Forelimb muscle (tissue), 1 donor: Measurements from ENCODE around the gene SKAP2. TPM values are rescaled to one million over a fixed set of nuclear protein-coding genes. Genes with fewer than 3 reads are reported as not detected.
A peak's percentile ranks its signal among the peaks of the same experiment; 100 is the strongest.

Experiments used
- DNase-seq: peaks from one replicate; pipeline ENCODE4 v3.0.0-alpha.2; 2013; ENCODE audit warnings: low read depth
- polyA plus RNA-seq: library from polyadenylated mRNA; unstranded; fragments of 120-200 nt; gene quantifications from one replicate; pipeline ENCODE4 v1.2.1, GENCODE V29; 2013; ENCODE audit not compliant: insufficient read length

SKAP2 gene
- 11.3 TPM for polyA plus RNA-seq

- peak; percentile 98 for DNase-seq
These were observed at the start of gene SKAP2 for GRCh38 chr7:26864309-26865093. SKAP2 (minus strand) TSS chr7:26864590; CDS start chr7:26864429, 161 bp downstream.

GRCh38 chr7:26912933-26913536, 48.6 kb upstream of the SKAP2 start:
- DNase-seq: no peak

DNA sequence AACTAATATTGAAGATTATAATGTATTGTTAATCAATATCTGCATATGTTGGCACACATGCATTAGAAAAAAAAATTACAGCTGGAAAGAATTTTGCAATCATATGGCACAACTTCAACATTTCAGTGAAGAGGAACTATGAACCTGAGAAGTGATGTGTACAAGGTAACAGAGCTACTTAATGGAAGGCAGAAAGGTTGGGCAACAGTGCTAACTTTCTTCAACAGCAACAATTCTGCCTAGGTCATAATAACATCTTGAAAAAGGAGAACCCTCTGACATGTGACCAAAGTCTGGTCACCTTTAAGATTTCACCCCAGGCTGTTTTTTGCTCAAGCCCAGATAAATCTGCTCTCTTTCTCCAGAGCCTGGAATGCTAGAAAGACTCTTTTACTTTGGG, 47.9 kb upstream of the SKAP2 start:
- no peak for DNase-seq

DNA sequence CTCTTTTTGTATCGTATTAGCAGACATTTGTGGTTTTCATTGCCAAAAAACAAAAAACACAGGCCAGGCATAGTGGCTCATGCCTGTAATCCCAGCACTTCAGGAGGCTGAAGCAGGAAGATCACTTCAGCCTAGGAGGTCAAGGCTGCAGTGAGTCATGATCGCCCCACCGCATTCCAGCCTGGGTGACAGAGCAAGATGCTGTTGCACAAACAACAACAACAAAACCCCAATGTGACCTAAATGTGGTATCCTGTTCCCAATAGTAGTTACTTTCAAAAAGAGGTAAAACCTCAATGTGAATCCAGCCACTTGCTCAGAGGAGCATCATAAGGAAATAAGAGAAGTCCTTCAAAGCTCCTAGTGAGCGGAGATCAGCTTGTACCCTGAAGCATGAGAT, 45.8 kb upstream of the SKAP2 start:
- no peak for DNase-seq

DNA sequence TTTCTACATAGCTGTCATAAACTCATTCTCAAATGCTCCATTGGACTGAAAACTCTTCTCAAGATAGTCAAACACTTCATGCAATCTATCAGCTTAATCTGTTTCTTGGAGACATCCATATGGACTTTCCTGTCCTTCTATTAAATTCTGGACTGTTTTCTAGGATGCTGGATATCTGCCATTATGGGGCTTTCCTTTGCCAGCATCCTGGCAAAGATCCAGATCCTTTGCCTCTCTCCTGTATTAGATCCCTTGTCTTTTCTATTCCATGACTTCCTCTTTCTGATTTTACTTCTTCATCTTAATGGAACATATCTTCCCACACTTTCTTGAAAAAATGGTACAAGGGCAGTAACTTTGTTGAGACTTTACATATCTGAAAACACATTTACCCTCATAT, 35.9 kb upstream of the SKAP2 start:
- DNase-seq: no peak

DNA sequence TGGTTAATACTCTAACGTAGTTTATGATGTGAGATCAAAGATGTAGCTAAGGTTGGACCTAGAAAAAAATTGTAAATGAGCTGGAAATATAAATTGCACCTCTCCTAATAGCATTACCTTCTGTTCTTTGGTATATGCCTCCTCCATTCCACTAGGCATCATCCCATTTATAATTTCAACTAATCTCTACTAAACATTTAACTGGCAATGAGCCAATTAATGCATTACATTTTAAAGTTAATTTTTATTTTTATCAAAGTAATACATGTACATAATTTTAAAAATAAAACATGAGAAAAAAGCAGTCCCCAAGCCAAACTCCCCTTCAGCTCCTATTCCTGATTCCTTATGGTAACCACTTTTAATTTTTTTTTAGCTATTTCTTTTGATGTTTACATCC, 35.1 kb upstream of the SKAP2 start:
- no peak for DNase-seq

DNA sequence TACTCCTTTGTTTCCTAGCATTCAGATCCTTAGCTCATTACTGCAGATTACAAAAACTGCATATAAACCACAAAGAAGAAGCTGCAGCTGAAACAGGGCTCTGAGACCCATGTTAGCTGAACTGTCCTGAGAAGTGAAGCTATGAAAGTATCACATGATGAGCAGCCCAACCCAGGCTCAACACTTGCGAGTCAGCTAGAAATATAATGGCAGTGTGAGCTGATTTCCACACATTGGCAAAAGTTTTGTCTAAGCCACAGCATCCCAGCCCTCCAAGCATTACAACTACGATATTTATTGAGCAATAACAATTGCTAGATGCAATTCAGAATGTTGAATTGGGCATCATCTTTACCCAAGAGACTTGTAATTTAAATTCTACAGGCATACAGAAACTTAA, 34.5 kb upstream of the SKAP2 start:
- DNase-seq: no peak

- no peak for DNase-seq
These were observed 33.5 kb upstream of the SKAP2 start for GRCh38 chr7:26897928-26898327.

DNA sequence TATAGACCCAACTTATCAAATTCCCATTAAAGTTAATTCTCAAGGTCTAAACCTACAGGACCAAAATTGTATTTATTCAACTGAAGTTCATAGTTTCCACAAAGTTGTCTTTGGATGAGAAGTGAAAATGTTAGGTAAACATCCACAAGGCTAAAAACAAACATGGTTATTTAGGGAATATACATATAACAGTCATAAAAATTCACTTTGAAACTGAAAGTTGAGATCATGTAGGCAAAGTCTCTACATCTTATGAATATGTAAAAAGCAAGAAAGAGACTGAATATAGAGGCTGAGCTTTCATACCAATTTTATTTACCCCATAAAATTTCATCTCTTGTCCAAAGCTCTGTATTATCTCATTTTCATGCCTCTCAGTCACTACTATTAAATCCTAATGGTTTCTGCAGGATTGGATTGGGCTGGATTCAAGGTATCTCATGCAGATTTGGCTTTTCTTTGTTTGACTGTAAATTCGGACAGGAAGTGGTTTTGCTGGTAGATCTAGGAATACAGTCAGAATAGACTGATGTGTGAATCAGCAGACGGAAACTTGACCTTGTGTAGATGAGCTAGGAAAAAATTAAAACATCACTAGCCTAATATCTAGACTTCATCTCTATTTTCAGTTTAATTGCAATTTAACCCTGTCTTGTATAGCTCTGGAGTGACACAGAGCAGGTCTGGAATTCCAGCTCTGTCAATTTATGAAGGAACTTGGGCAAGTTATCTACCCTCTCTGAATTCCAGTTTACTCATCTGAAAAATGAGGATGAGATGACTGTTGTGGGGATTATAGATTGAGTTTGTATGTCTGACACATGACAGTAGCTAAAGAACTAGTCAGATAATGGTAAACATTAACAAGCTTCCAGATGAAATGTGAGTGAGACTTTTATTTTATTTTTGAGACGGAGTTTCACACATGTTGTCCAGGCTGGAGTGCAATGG, 27.3 kb upstream of the SKAP2 start:
- no peak for DNase-seq

DNA sequence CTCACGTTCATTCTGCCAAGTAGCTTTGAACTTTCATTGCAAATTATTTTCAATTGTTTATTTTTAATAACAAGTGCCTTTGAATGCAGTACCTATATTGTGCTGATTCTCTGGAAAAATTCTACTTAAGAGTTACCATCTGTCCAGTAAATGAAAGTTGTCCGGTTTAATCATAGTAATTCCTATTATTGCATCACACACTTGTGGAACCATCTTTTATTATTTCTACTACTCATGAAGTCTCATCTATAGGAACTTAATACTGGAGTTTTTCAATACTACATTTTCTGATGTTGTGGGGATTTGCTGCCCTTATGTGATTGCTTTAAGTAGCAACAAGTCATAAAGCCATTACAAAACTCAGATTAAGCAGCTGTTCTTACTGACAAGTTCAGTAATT, 16.5 kb upstream of the SKAP2 start:
- DNase-seq: no peak

DNA sequence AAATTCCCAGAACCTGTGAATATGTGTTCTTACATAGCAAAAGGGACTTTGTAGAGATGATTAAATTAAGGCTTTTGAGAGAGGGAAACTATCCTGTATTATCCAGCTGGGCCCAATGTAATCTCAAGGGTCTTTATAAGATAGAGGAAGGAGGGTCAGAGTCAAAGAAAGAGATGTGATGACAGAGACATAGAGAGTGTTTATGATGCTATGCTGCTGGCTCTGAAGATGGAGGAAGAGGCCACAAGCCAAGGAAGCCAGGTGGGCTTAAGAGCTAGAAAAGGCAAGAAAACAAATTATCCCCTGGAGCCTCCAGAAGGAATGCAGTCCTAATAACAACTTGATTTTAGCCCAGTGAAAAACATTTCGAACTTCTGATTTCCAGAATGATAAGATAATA, 15.3 kb upstream of the SKAP2 start:
- DNase-seq: no peak

- no peak for DNase-seq
These were observed 4.6 kb upstream of the SKAP2 start for GRCh38 chr7:26868841-26869495.

DNA sequence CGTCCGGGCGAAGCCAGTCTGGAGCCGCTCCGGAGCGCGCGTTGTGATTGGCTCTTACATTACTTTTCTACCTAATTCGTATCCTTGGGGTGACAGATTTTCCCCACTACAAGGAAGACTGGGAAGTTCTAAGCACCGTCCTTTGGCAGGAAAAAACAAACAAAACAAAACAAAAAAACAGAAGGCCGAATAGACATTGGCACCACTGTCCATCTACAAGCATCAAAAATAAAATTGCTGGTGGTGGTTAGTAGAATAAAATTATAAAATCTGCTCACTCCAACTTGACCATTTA, 651 bp upstream of the SKAP2 start:
- no peak for DNase-seq

GRCh38 chr7:26863518-26864308, 677 bp downstream of the SKAP2 start:
- DNase-seq: no peak

DNA sequence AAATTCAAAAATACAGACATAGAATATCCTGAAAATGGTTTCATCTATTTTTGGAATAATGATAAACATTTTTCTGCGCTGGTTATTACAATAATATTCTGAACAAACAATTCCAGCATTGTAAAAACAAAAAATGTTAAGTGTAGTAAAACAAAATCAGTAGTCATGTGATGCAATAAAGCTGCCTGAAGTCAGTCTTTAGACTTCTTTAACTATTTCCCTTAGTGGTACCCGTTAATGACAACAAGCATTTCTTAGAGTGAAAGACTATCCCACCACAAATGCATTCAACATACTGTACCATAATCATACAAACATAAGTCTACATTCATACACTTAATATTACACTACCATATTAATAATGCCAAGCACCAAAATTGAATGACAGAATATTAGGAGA, 1.6 kb downstream of the SKAP2 start:
- no peak for DNase-seq

DNA sequence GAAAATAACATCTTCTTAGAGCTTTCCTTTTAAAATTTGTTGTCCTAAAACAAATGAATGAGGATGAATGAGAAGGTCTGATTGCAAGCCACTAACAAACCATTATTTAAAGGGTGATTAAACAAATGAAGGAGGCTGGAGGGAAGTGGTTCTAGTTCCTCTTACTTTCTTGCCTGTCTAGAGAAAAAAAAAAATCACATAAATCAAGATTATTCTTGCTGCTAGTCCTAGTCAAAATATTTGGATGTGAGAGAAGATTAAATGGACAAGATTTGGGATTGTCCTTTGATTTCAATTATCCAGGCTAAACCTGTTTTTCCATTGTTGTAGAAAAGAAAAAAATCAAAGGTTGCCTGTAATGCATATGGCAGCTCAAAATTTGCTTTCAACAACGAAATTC, 3.3 kb downstream of the SKAP2 start:
- DNase-seq: no peak

DNA sequence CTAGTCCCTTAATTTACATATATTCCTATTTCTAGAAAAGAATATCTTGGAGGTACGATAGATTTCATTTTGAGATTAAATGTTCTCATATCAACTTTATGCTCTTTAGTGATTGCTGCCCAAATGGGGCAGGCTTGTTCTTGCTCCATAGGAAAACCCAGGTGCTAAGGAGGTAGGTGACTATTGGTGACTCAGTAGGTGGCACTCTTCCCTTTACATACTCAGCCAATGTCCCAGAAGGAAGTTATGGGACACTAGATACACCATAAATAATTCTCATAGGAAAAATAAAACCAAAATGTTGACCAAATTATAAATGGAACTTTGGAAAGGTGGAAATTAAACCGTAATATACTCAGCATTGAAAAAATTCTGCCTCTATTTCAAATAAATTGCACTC, 4.0 kb downstream of the SKAP2 start:
- no peak for DNase-seq

DNA sequence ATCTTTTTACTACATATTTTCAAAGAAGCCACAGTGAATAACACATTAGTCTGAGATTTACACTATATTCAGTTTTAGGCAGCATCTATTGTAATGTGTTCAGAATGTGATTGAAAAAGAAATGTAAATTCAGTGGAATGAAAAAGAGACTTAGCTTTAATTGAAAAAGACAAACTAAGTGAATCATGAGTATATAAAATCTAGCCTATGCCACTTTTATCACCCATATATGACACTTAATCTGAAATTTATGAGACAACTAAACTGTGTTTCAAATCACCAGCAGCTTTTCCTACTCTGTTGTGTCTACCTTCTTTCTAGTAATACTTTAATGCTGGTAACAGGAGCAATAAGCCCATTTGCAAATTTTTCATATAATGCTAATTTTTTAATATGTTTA, 4.7 kb downstream of the SKAP2 start:
- DNase-seq: no peak

- no peak for DNase-seq
These were observed 5.7 kb downstream of the SKAP2 start for GRCh38 chr7:26858735-26859134.

GRCh38 chr7:26858241-26858715, 6.1 kb downstream of the SKAP2 start:
- no peak for DNase-seq
